ENCODE results near the gene RNU7-1.

Gene RNU7-1

DNA sequence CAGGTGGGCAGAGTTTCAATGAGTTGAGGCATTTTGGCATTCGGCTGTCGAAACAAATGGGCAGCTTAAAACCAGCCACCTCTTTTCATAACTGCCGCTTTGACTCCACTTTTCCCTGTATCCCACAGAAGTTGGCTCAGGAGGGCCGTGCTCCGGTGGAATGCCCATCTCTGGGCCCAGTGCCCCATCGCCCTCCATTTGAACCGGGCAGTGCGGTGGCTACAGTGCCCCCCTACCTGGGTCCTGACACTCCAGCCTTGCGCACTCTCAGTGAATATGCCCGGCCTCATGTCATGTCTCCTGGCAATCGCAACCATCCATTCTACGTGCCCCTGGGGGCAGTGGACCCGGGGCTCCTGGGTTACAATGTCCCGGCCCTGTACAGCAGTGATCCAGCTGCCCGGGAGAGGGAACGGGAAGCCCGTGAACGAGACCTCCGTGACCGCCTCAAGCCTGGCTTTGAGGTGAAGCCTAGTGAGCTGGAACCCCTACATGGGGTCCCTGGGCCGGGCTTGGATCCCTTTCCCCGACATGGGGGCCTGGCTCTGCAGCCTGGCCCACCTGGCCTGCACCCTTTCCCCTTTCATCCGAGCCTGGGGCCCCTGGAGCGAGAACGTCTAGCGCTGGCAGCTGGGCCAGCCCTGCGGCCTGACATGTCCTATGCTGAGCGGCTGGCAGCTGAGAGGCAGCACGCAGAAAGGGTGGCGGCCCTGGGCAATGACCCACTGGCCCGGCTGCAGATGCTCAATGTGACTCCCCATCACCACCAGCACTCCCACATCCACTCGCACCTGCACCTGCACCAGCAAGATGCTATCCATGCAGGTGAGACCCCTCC lies 5.0 kb upstream of the RNU7-1 start:
- DNase-seq: no peak

DNA sequence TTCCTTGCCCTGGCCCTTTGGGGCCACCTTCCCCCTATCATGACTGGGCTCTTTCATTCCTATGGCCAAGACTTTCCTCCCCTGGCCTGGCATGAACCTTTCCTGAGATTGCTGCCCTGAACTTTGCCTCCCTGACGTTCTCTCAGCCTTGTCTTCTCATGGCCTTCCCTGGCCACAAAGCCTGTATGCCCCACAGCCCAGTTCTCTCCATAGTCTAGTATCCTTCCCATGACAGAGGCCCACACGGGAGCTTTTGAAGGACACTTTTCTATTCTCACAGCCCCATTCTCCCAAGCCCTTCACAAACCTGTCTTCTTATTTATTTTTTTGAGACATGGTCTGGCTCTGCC lies 4.5 kb upstream of the RNU7-1 start:
- no peak for DNase-seq

DNA sequence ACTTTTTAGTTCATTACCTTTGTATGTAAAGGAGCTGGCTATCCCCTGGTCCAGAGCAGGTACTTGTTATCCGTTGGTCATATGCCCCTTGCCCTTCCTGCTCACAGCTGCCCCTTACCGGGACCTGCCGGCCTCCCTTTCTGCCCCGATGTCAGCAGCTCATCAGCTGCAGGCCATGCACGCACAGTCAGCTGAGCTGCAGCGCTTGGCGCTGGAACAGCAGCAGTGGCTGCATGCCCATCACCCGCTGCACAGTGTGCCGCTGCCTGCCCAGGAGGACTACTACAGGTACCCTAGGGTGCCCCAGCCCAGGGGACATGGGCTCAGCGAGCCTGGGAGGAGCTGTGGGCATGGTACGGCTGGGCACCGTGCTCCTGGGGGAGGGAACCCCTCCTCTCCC lies 2.3 kb upstream of the RNU7-1 start:
- no peak for DNase-seq

DNA sequence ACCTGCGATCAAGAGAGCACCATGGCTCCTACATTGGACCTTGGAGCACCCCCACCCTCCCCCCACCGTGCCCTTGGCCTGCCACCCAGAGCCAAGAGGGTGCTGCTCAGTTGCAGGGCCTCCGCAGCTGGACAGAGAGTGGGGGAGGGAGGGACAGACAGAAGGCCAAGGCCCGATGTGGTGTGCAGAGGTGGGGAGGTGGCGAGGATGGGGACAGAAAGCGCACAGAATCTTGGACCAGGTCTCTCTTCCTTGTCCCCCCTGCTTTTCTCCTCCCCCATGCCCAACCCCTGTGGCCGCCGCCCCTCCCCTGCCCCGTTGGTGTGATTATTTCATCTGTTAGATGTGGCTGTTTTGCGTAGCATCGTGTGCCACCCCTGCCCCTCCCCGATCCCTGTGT lies 1.8 kb upstream of the RNU7-1 start:
- no peak for DNase-seq

DNA sequence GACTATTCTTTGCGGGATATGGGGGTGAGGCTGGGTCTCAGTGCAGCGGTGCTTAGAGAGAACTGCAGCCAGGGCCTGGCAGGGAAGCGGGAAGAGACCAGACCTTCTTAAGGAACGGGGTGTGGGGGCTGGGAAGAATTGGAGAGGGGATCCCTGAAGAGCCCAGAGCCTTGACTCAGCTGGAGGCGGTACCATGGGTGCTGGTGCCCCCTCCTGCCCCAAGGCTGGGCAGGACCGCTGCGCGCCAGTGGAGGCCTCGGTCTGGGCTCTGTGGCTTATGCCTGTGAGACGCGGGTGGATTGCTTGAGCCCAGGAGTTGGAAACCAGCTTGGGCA lies 1.3 kb upstream of the RNU7-1 start:
- DNase-seq: no peak

DNA sequence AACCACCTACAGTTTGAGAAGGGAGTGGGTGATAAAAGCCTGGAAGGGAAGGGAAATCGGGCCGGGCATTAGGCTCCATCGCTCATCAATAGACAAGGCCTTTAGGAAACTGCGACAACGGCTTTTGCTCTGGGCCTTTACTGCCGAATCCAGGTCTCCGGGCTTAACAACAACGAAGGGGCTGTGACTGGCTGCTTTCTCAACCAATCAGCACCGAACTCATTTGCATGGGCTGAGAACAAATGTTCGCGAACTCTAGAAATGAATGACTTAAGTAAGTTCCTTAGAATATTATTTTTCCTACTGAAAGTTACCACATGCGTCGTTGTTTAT lies 261 bp upstream of the RNU7-1 start:
- DNase-seq: peak; percentile 92

DNA sequence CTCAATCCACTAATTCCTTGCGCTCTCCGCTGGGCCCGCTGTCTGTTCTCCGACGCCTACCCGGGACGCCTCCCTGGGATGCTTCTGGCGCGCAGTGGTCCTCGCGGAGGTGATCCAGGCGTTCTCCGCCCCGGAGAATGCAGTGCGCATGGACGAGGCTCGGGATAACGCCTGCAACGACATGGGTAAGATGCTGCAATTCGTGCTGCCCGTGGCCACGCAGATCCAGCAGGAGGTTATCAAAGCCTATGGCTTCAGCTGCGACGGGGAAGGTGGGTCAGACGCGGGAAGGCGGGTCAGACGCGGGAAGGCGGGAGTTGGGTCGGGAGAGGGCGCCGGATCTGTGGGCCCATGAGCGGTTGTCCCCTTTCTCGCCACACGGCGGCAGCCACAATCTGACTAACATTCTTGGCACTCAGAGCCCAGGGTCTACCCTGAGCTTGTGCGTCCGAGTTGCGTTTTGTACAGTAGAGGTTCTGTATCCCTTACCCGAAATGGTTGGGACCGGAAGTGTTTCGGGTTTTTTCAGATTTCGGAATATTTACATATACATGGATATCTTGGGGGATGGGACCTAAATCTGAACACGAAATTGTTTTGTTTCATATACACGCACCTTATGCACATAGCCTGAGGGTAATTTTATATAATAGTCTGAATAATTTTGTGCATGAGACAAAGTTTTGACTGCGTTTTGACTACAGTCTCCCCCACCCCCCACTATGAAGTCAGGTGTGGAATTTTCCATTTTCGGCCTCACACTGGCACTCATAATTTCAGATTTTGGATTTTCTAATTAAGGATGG lies 968 bp downstream of the RNU7-1 start:
- peak; percentile 93 for DNase-seq

DNA sequence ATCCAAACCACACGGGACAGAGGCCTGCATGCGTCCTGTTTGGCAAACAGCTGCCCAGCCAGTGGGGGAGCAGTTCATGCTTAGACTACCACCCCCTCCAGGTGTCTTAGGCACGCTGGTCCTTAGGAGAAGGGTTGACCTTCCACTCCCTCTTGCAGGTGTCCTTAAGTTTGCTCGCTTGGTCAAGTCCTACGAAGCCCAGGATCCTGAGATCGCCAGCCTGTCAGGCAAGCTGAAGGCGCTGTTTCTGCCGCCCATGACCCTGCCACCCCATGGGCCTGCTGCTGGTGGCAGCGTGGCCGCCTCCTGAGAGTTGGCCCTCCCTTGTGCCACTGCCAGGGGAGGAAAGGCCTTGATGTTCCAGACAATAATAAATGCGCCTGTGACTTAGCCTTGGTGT lies 2.0 kb downstream of the RNU7-1 start:
- DNase-seq: no peak

DNA sequence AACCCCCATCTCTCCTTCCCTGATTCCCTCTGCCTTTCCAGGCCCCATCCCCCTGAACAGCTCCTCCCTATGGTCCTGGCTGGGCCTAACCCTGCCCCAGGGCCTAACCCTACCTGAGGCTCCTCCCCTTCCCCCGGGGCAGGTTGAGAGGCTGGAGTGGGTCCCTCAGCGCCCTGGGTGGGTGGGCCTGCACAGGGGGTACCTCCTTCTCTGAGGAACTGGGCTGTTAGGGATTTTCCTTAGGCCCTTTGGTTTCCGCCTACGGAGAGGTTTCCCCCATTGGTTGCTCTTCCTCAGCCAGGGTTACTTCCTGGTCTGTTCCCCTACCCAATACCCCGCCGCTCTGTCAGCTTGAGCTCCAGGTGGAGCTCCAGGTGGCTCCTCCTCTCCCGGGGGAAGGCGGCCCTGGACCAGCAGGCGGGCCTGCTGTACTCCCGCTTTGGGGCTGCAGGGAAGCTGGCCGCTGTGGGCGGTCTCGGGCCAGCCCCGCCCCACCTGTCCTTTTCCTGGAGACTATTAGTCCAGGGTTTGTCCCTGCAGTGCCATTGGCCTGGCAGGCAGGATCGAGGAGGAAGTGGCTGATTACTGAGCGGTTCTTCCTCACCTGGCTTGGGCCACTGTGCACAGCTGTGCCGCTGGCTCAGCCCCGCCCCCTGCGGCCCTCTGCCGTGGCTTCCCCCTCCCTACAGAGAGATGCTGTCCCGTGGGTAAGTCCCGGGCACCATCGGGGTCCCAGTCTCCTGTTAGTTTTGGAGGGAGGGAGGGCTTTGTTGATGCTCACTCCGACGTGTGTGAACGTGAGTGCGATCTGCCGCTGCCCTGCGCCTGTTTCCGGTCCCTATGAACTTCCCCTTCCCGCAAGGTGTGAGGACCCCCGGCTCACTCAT lies 2.7 kb downstream of the RNU7-1 start:
- DNase-seq: no peak

DNA sequence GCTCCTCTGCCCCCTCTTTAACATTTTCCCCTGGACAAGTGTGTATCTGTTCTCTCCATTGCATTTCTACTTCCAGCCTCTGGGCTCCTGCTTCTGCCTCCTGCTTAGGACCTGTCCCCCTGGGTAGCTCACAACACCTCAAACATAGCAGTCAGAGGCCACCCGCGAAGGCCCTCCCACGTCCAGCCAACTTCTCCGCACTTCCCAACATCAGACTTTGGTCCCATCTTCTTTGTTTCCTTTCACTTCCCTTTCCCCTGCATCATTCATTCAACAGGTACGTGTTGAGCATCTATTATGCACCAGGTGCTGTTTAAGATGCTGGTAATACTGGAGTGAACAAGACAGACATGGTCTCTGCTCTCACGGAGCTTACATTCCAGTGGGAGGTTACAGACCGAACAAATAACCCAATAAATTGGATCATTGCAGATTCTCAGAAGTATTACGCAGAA lies 3.3 kb downstream of the RNU7-1 start:
- DNase-seq: no peak

DNA sequence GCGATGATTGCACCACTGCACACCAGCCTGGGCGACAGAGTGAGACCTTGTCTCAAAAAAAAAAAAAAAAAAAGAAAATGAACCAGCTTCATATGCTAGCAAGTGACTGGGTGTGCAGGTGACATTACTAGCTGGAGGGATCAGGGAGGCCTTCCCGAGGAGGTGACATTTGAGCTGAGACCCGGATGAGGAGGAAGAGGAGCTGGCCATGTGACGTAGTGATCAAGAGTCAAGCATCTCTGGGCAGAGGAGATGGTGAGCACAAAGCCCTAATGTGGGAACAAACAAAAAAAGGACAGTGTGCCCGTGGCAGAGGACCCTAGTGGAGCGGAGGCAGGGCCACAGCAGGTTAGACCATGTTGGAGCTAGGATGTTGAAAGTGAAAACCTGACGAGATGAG lies 4.0 kb downstream of the RNU7-1 start:
- DNase-seq: no peak

DNA sequence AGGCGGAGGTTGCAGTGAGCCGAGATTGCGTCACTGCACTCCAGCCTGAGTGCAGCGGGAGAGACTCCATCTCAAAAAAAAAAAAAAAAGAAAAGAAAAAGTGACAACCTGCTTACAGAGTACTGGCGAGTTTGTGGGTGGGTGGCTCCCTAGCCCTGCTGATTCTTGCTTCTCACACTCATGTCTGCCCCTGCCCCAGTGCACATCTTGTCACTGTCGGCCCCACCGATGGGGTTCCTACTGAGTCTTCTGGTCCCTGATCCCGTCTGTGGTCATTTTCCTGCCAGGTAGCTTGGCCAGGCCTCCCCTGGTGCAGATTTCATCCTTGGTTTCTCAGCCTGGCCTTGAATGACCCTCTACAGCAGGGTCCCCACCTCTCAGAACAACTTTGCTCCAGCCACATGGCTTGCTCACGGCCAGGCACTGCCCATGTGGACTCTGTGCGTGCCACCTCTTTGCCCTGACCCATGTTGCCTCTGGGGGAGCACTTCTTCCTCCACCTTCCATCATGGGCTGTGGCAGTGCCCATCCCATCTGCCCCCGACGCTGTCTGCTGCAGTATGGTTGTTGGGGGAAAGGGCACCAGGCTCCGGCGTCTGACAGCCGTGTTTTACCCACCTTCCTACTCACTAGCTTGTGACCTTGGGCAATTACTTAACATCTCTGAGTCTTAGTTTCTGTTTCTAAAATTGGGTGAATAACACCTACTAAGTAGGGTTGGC lies 5.4 kb downstream of the RNU7-1 start:
- DNase-seq: no peak

DNA sequence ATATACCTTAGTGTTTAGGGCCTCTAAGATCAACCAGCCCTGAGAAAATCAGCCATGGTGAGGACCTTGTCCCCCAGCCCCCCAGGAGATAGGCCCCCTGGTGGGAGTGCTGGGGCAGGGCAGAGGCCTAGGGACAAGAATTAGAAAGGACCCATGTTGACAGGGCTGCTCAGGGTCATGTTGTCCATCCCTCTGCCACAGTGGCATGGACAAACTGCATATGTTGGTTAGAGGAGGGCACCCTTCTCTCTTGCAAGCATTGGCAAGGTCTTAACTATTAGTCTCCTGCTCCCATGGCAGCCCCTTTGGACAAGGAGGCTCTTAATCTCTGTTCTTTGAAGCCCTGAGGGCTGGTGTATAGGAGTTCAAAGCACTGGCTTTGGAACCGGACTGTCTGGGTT lies 6.8 kb downstream of the RNU7-1 start:
- no peak for DNase-seq

DNA sequence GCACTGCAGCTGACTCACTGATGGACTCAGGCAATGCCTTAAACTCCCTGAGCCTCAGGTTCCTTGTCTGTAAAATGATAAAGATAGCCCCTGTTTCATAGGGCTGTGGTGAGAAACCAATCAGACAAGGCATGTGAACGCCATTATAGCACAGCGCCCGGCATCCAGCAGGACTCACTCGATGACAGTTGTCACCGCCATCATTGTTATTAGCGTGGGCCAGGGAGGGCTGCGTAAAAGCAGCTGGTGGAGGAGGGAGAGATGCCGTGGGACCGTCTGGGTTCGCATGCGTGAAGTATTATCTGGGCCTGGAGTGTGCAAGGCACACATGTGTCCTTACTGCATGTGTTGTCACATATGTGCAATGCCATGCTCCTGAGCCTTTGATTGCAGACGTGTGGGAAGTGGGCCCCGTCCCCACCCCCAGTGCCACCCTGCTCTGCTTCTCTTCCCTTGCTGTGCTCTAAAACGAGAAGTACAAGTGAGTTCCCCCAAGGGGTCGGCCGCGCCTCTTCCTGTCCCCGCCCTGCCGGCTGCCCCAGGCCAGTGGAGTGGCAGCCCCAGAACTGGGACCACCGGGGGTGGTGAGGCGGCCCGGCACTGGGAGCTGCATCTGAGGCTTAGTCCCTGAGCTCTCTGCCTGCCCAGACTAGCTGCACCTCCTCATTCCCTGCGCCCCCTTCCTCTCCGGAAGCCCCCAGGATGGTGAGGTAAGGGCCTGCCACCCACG lies 7.4 kb downstream of the RNU7-1 start, which contains the start of gene PTPN6:
Gene PTPN6 (plus strand): TSS at position 546 of the 730 bp plus-strand sequence. CDS start 157 bp downstream, at position 703.
- no peak for DNase-seq

DNA sequence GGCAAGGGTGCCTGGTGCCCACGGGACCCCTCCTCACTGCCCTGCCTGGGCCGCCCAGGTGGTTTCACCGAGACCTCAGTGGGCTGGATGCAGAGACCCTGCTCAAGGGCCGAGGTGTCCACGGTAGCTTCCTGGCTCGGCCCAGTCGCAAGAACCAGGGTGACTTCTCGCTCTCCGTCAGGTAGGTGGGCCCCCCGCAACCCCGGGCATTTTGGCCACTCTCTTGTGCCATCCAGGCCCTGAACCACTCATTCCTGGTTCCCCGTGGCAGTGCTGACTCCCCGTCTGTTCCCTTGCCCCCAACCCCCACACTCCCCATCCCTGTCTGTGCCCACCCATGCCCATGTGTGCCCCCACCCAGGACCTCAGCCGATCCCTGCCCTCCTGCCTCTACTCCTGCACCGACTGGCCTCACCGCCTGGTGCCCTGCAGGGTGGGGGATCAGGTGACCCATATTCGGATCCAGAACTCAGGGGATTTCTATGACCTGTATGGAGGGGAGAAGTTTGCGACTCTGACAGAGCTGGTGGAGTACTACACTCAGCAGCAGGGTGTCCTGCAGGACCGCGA lies 8.0 kb downstream of the RNU7-1 start:
- no peak for DNase-seq

DNA sequence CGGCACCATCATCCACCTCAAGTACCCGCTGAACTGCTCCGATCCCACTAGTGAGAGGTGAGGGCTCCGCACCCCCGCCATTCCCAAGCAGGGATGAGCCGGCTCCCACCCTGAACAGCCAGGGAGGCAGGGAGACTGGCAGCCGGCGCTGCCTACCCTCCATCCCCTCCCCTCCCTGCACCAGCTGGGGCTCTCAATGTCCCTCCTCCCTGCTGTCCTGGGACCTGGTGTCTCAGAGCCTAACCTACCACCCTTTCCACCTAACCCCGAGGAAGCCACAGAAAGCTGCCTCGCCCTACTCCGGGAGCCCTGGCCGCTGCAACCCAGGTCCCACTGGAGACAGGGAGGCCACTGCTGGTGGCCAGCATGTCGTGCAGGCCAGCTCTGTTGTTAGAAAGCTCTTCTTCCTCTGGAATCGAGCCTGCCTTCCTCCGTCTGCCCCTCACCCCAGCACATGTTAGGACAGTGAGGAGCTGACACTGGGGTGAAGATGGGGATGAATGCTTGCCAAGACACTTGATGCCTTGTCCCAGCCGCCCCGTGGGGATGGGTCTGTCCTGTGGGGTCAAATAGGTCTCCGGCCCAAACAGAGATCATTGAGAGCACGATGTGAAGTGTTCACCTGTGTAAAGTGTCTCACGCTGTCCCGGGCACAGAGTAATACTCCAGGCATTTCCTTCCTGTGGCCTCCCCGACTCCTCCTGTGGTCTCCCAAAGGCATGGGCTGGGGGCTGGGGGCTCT lies 8.7 kb downstream of the RNU7-1 start:
- DNase-seq: no peak

DNA sequence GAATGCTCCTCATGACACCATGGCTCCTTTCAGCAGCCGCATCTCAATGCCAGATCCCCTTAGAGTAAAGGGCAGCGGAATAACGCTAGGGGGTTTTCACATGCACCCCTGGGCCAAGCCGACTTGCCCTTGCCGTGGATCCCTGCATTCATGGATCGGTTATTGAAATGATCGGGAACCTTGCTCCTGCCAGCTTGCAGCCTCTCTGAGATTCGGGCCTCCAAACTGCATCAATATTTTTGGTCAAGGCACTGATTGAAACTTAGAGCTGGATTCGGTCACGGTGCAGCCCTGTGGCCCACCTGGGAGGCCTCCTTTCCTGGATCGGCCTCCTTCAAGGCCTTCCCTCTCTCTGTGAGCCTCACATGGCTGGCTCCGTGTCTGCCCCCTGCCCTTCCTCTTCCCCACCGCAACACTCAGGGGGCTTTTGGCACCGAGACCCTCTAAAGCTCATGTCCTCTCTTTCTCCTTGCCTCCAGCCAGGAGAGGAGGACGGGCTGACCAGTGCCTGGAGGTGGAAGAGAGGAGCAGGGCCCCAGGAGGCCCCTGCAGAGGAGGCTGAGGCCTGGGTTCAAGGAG lies 9.3 kb downstream of the RNU7-1 start:
- DNase-seq: no peak

DNA sequence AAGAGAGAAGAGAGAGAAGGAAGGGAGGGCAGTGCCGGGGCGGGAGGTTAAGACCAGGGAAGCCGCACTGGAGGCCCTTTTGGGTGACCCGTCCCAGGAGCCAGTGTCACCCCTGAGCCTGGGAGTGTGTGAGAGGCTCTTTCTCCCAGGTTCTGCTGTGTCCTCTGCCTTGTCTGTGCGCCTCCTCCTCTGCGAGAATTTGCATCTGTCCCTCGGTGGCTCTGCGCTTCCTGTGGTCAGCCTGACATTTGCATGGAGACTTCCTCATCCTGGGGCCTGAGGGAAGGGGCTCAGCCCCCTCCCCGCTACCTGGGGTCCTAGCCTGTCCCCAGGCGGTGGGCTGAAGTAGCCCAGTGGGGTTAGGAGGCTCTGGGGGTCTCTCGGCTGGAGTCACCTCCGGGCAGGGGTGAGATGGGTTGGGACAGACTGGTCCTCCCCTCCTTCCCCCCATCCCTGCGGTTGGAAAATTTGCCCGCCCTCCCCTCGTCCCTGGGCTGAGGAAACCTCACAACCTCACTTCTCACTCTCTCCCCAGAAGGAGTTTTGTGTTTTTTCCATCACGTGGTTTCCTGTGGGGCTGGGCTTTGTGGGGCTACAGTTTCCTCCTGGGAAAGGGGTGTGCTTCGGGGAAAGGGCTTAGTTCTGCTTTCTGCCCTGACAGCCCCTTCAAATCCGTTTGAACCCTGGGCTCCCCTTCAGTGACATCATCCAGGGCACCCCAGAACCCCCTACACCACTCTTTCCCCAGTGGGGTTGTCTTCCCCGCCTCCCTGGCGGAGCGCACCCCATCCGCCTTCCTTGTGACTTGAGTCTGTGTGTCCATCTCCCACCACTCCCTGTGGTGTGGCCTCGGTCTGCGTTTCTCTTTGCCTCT lies 10.1 kb downstream of the RNU7-1 start:
- DNase-seq: peak; percentile 71

DNA sequence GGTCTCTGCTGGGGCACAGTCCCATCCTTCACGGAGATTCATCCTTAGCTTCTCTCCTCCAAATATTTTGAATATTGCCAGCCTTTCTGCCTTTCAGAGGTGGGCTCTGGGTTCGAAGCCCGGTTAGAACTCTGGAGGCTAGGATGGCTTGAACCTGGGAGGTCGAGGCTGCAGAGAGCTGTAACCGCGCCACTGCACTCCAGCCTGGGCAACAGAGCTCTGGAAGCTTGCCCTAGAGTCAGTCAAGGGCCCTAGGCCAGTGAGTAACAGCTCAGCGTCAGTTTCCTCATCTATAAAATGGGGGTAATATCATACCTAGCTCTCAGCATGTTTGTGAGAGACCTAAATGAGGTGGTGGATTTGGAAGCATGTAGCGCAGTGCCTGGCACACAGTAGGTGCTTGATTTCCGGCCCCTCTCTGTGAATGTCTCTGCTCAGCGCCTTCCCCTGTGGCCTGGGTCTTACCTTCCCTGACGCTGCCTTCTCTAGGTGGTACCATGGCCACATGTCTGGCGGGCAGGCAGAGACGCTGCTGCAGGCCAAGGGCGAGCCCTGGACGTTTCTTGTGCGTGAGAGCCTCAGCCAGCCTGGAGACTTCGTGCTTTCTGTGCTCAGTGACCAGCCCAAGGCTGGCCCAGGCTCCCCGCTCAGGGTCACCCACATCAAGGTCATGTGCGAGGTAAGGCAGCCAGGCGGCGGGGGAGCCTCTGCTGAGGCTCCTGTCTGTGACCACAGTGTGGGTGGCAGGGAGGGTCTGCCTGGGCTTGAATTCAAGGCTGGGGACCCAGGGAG lies 10.9 kb downstream of the RNU7-1 start:
- no peak for DNase-seq

All from fibroblast of upper back skin (primary cell).